ENCODE results near the gene CMTM7.
A peak's percentile ranks its signal among the peaks of the same experiment; 100 is the strongest.

GRCh38 chr3:32403663-32404062, 12.0 kb downstream of the CMTM7 start:
- no peak for TF ChIP-seq ZBTB1 (tag by site-specific recombination; IDR thresholded peaks at IDR 0.05)
- TF ChIP-seq ZNF274 (IDR thresholded peaks at IDR 0.05; ENCODE audit: low read length), result no peak
- TF ChIP-seq ZNF274 (tag by site-specific recombination; IDR thresholded peaks at IDR 0.05; ENCODE audit: borderline replicate concordance), result no peak
- TF ChIP-seq GLIS2 (tag by site-specific recombination; IDR thresholded peaks at IDR 0.05), result no peak
- no peak for TF ChIP-seq PBX3 (CRISPR knock-in tag; IDR thresholded peaks at IDR 0.05)
- TF ChIP-seq CTCF (tag by site-specific recombination; IDR thresholded peaks at IDR 0.05), result no peak
- TF ChIP-seq ZNF585B (tag by site-specific recombination; IDR thresholded peaks at IDR 0.05), result no peak
- no peak for TF ChIP-seq ZNF473 (tag by site-specific recombination; IDR thresholded peaks at IDR 0.05)
- no peak for TF ChIP-seq ZBTB8A (tag by site-specific recombination; IDR thresholded peaks at IDR 0.05)
- no peak for TF ChIP-seq ZSCAN30 (tag by site-specific recombination; IDR thresholded peaks at IDR 0.05)
- 0 out of 2 replicates have a peak, but pooled peaks have one; percentile 49 for TF ChIP-seq IKZF3 (tag by site-specific recombination; IDR thresholded peaks at IDR 0.05)

Measured in HEK293 (cell line).